Transverse colon (tissue), 4 donors: Measurements from ENCODE around the gene TAC3. TPM values are rescaled to one million over a fixed set of nuclear protein-coding genes. Genes with fewer than 3 reads are reported as not detected.
"Not testable (repeated sequence)": the region's sequence is repeated elsewhere in the genome, so short reads cannot be mapped to it uniquely, and the experiment has no call there.

Source experiments
- DNase-seq: peaks from one replicate; pipeline ENCODE4 v3.0.0-alpha.2; 2019
- H3K27ac ChIP-seq, 4 donors: fragments of 200-600 bp; sonication (generic); 2 replicates each; pipeline ENCODE4 v1.5.1; 2016 to 2018; ENCODE audit warnings: inconsistent platforms in 4 of 4
- H3K27me3 ChIP-seq: fragments of 200-600 bp; sonication (generic); 2 replicates; pipeline ENCODE4 v1.5.1; 2017; ENCODE audit warnings: inconsistent platforms
- H3K36me3 ChIP-seq, 4 donors: fragments of 200-600 bp; sonication (generic); 2 replicates each; pipeline ENCODE4 v1.5.1; 2017 to 2019; ENCODE audit warnings: inconsistent platforms in 4 of 4
- H3K4me1 ChIP-seq, 4 donors: fragments of 200-600 bp; sonication (generic); 2 replicates each; pipeline ENCODE4 v1.5.1; 2017 to 2020; ENCODE audit warnings: inconsistent platforms in 4 of 4
- H3K4me3 ChIP-seq, 4 donors: fragments of 200-600 bp; sonication (generic); 1 replicate in 1 of 4; 2 replicates in 3 of 4; pipeline versions ENCODE4 v1.5.1 to v1.6.1; 2017 to 2019; ENCODE audit warnings: inconsistent platforms in 4 of 4
- H3K9me3 ChIP-seq, 2 donors: fragments of 200-600 bp; sonication (generic); 2 replicates each; pipeline ENCODE4 v1.5.1; 2017 to 2019; ENCODE audit warnings: inconsistent platforms in 2 of 2
- EP300 ChIP-seq: sonication (generic); formaldehyde crosslinking; IDR thresholded peaks from one replicate; pipeline ENCODE4 v1.6.1; 2017; ENCODE audit warnings: antibody characterized with exemption, low read depth
- POLR2A ChIP-seq: fragments of 450-650 bp; IDR thresholded peaks from one replicate; pipeline ENCODE4 v1.6.1; 2016; ENCODE audit warnings: antibody characterized with exemption, mild to moderate bottlenecking, moderate library complexity
- POLR2AphosphoS5 ChIP-seq, 3 donors: sonication (generic); formaldehyde crosslinking; IDR thresholded peaks; one replicate each; pipeline ENCODE4 v1.6.1; 2016; ENCODE audit warnings: antibody characterized with exemption in 3 of 3
- whole genome bisulfite sequencing, 2 donors: methylation state at CpG; one replicate each; pipeline ENCODE4 v1.1.5; 2018; ENCODE audit warnings: low coverage in 1 of 2; 5-methylcytosine and 5-hydroxymethylcytosine counted together
- in situ Hi-C, 4 donors: fragments of 200-750 bp; cut with MboI; loops; one replicate each; pipeline versions ENCODE4 v1.15.0 to v1.15.1; 2017; ENCODE audit warnings: low sequenced_read_pairs in 3 of 4, low pct_ligation_motif_present in 1 of 4, low pct_unique_long_range_greater_than_20kb in 1 of 4
- intact Hi-C: fragments of 100-400 bp; cut with DNase I; formaldehyde crosslinking; loops from one replicate; pipeline ENCODE4 v1.15.1; 2023; ENCODE audit warnings: low total_unique reads
- total RNA-seq, 4 donors: library from RNA; depleted of rRNA; stranded (reverse); fragments of >200 nt; gene quantifications; one replicate each; pipeline ENCODE4 v1.1.0, GENCODE V29; 2016
- TF ChIP-seq, protein P1 (sequence below), 5 experiments: fragments of 200-600 bp in 3 of 5; fragments of 450-650 bp in 2 of 5; sonication (generic) in 3 of 5; IDR thresholded peaks; 1 replicate in 2 of 5; 2 replicates in 3 of 5; pipeline ENCODE4 v1.5.1; 2016 to 2017; ENCODE audit warnings: antibody characterized with exemption in 5 of 5, inconsistent platforms in 3 of 5, mild to moderate bottlenecking in 2 of 5, moderate library complexity in 1 of 5

Gene TAC3
- total RNA-seq, 4 donors from 2014 or later: 2.5 to 47.1 (median 9.2) TPM; not detected in 1

DNA sequence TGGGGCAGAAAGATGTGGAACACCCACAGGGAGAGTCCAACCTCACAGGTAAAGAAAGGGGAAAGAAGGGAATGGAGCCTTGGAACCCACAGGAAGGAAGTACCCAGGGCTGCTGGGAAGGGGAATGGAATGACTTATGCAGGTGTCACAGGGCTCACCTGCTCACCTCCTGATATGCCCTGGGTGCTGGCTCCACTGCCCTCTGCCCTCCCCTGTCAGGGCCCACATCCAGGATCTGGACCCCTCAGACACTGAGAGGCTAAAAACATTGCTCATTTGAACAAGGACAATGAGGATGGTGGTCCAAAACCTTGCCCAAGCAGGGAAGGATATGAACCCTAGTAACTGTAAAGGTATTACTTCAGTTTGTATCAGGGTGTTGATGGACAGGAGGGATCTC is 29.3 kb downstream of the TAC3 start:
- H3K36me3 ChIP-seq: no peaks in the 10 kb centered on the region
- H3K27ac ChIP-seq: no peak overlapping the region
- TF ChIP-seq, protein P1, sequence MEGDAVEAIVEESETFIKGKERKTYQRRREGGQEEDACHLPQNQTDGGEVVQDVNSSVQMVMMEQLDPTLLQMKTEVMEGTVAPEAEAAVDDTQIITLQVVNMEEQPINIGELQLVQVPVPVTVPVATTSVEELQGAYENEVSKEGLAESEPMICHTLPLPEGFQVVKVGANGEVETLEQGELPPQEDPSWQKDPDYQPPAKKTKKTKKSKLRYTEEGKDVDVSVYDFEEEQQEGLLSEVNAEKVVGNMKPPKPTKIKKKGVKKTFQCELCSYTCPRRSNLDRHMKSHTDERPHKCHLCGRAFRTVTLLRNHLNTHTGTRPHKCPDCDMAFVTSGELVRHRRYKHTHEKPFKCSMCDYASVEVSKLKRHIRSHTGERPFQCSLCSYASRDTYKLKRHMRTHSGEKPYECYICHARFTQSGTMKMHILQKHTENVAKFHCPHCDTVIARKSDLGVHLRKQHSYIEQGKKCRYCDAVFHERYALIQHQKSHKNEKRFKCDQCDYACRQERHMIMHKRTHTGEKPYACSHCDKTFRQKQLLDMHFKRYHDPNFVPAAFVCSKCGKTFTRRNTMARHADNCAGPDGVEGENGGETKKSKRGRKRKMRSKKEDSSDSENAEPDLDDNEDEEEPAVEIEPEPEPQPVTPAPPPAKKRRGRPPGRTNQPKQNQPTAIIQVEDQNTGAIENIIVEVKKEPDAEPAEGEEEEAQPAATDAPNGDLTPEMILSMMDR (IDR thresholded peaks at IDR 0.05): no peak
- TF ChIP-seq POLR2A: no peak
- no peak for TF ChIP-seq POLR2AphosphoS5 (IDR thresholded peaks at IDR 0.05)
- no peak for TF ChIP-seq EP300
- in situ Hi-C loops (loop anchor here (5.0 to 10.0 kb wide), 2 partner anchors 142 to 230 kb away; no protein-coding TSS in a partner anchor), intact Hi-C loops (loop anchor here (2.0 kb wide), 1 partner anchor 230 kb away; no protein-coding TSS in a partner anchor)
- no peaks in the 10 kb centered on the region for H3K27me3 ChIP-seq
- DNase-seq: no peak
- H3K9me3 ChIP-seq: no peaks in the 10 kb centered on the region
- H3K4me1 ChIP-seq: peaks cover 0 to 17% (median 1%) of the 10 kb centered on the region in 4 donors
- no peak overlapping the region for H3K4me3 ChIP-seq

DNA sequence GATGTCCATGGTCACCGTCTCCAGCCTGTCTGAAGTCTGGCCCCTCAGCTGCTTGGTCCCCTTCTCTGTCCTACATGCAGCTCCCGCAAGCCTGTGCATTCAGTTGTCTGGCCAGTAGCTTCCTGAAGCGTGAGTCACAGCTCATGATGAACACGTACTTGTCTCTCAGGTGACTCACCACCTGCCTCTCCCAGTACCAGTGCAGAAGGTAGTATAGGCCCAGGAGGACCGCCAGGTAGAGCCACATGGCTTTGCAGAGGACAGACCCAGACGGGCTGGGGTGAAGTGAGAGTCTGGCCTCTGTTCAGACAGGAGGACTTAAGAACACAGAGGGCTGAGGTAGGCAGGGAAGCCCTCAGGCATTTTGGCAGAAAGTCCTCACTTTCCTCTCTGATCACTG is 30.6 kb downstream of the TAC3 start:
- not testable (repeated sequence) for H3K27ac ChIP-seq, H3K4me1 ChIP-seq, H3K36me3 ChIP-seq, DNase-seq, H3K4me3 ChIP-seq, H3K9me3 ChIP-seq, H3K27me3 ChIP-seq
- intact Hi-C loops: loop anchor here (2.0 kb wide), 1 partner anchor 229 kb away; no protein-coding TSS in a partner anchor
- in situ Hi-C loops: loop anchor here (5.0 to 10.0 kb wide), 2 partner anchors 141 to 228 kb away; no protein-coding TSS in a partner anchor
- WGBS, 2 donors: 52 to 73% methylated on average over 3 to 6 of the region's 6 CpGs

DNA sequence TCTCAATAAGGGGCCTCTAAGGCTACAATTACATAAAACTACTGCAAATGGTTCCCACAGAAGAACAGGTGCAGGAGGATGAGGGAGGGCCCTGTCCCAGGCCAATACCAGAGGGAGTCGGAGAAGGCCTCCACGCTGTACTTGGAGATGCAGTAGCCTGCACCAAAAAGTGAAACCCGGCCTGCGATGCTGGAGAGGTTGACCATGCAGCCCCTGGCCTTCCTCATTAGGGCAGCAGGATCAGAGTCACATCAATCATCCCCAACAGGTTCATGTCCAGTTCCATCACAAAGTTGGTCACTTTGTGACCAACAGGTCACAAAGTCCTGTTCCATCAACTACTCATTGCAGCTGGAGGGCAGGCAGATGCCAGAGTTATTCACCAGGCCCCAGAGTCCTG is 32.9 kb downstream of the TAC3 start:
- no peaks in the 10 kb centered on the region for H3K36me3 ChIP-seq
- peaks cover 0 to 4% (median 0%) of the 10 kb centered on the region in 4 donors for H3K4me1 ChIP-seq
- H3K4me3 ChIP-seq: no peak overlapping the region
- TF ChIP-seq, protein P1 (IDR thresholded peaks at IDR 0.05): no peak
- TF ChIP-seq POLR2AphosphoS5 (IDR thresholded peaks at IDR 0.05) (no peak), POLR2A (no peak), EP300 (no peak)
- no peak overlapping the region for H3K27ac ChIP-seq
- intact Hi-C loops: no loop called here
- DNase-seq: no peak
- in situ Hi-C loops: loop anchor here in 1 of 4 donors (10.0 kb wide), 1 partner anchor 139 kb away; no protein-coding TSS in a partner anchor
- H3K9me3 ChIP-seq: no peaks in the 10 kb centered on the region
- no peaks in the 10 kb centered on the region for H3K27me3 ChIP-seq
- 81% methylated on average over 4 of the region's 4 CpGs; no CpG with 5 or more reads in 1 of the 2 donors for WGBS, 2 donors

DNA sequence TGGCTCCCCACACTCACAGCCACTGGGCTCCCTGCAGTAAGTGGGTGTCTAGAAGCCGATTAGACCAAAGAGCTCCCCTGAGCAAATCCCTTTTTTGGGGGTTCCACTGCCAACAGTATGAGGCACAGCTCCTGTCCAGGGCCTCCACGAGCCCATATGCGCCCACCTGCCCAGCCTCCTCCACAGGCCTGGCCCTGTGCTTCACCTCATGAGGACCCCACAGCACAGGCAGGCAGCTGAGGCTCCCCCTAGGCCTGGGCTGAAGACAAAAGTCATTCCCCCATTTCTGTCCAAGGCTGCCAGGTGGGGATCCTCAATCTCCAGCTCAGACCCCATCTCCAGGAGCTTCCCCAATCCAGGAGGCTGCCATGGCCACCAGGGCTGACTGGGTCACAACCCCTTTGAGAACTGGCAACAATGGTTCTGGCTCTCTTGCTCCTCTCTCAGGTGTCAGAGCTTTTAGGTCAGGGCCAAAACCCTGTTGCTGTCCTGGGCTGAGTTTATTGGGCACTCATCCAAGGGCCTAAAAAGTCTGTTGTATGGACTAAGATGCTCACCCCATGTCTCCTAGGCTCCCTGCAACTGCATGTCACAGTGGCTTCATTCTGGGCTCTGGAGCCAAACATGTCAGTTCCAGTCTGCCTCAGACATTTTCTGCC is 33.6 kb downstream of the TAC3 start:
- H3K27ac ChIP-seq, H3K4me1 ChIP-seq, H3K27me3 ChIP-seq, H3K9me3 ChIP-seq, intact Hi-C loops, H3K36me3 ChIP-seq, H3K4me3 ChIP-seq, DNase-seq: not testable (repeated sequence)
- WGBS, 2 donors: 71% methylated on average over 2 of the region's 3 CpGs; no CpG with 5 or more reads in 1 of the 2 donors
- in situ Hi-C loops: loop anchor here in 1 of 4 donors (10.0 kb wide), 1 partner anchor 138 kb away; no protein-coding TSS in a partner anchor

DNA sequence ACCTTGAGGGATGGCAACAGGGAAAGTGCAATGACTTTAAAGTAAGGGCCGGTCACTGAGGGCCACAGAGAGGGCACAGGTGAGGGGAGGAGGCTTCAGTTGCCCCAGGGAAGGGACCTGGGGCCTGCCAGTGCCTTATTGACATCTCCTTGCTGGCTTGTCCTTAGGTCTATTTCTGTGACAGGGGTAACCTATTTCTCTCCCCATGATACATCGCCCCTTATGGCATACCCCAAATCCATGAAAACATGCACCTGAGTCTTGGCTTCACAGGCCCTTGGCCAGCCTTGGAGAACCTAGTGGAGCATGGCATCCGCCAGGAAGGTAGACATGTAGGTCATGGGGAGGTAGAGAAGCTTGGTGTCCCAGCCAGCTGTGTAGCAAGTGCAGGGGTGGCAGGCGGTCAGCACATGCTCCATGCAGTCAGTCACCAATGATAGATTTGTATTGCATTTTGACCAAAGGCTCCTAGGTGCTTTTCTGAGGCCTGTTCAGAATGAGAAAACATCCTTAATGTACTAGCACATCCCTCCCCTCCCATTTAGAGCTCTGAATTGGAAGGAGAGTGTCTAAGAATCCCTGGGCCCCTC is 35.3 kb downstream of the TAC3 start:
- 95% methylated on average over 4 of the region's 4 CpGs; no CpG with 5 or more reads in 1 of the 2 donors for WGBS, 2 donors
- in situ Hi-C loops: loop anchor here in 1 of 4 donors (10.0 kb wide), 1 partner anchor 136 kb away; no protein-coding TSS in a partner anchor

More for the DNA sequence above, 35.3 kb downstream of the TAC3 start:
- Histone ChIP-seq H3K4me1 (no peaks in the 10 kb centered on the region), H3K27me3 (no peaks in the 10 kb centered on the region), H3K4me3 (no peak overlapping the region), H3K36me3 (no peaks in the 10 kb centered on the region), H3K27ac (no peak overlapping the region), H3K9me3 (no peaks in the 10 kb centered on the region)
- intact Hi-C loops: no loop called here
- DNase-seq: no peak
- no peak for TF ChIP-seq EP300
- TF ChIP-seq POLR2A: no peak
- TF ChIP-seq, protein P1 (IDR thresholded peaks at IDR 0.05): no peak
- no peak for TF ChIP-seq POLR2AphosphoS5 (IDR thresholded peaks at IDR 0.05)
